ENCODE data around the gene UBE2D1.

UBE2D1 gene

GRCh38 chr10:58414270-58415041, 79.7 kb downstream of the UBE2D1 start:
- TF ChIP-seq GATA3 (IDR thresholded peaks at IDR 0.05; ENCODE audit: low read depth, low read length) (no peak), GATA2 (IDR thresholded peaks at IDR 0.05; ENCODE audit: low read depth, low read length) (no peak)

- TF ChIP-seq GATA2 (IDR thresholded peaks at IDR 0.05; ENCODE audit: low read depth, low read length) (no peak), GATA3 (IDR thresholded peaks at IDR 0.05; ENCODE audit: low read depth, low read length) (no peak)
These were observed 81.0 kb downstream of the UBE2D1 start for GRCh38 chr10:58415757-58416156.
